Fibroblast of skin of left biceps (primary cell): ENCODE results near the gene OGDH.
"Not testable (repeated sequence)": the region's sequence is repeated elsewhere in the genome, so short reads cannot be mapped to it uniquely, and the experiment has no call there.

Experiments
- DNase-seq, 2 experiments: peaks; one replicate each; pipeline ENCODE4 v3.0.0-alpha.2; 2013; ENCODE audit warnings: low read depth in 2 of 2

Gene OGDH

DNA sequence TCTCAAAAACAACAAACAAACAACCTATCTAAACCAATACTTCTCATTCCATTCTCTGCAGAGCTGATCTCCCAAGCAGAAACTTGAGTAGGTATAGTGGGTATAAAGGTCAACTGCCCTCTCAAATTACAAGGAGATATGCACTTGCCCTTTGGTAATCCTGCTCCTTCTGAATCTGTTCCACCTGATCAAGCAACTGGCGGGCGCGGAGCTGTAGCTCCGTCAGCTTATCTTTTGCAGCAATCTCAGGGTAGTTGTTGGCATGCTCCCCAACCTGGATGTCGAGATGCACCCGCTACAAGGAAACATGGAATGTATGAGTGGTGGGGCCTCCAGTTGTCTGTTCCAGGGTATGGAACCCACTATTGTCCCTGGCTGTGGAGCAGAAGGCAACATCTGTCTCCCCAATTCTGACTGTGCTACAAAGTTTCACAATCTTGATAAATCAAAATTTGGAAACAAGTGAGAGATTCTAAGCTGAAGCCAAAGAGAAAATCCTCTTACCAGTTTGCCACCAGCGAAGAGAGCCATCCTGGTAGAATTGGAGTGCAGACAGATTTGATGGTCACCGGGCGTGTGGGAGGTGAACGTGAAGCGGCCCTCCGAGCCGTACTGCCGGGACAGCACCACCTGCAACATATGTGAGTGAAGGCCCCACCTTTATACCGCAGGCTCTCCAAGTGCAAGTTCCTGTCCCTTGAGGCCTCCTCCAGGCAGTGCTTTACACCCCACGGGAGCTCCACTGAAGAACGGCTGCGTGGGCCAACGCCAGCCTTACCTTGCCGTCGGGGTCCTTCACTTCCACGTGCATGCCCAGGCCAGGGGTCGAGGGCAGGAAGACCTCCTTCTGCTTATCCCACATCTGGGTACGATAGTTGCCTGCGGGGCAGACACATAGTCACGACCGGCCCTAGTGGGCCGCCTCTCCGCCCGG, 25.2 kb upstream of the OGDH start:
- no peak for DNase-seq

DNA sequence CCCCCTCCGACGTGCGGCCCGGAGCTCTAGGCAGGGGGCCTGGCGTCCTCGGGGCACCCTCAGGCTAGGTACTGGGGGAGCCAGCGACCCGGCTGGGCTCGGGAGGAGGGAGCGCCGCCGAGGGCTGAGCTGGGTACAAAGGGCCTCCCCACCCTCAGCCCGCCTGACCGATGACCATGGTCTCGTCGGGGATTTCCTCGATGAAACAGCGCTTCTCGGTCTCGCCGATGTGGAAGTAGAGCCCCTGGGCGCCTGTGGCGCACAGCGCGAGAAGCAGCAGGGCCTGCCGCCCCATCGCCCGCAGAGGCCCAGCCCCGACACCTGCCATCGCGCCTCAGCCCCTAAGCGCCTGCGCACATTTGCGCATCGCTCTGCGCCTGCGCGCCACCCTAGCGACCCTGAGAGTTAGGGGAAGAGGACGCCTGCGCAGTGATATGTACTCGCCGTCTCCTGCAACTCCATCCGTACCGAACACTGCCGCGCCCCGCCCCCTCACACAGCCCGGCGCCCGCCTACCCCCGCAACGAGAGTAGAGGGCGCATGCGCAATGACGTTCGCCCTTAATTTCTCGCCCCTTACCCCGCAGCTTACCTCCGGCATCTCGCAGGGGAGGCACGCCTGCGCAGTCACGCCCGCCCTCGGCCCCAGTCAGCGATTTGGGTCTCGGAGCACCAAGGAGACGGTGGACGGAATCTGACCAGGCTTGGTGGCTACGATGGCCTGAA, 24.4 kb upstream of the OGDH start, which contains the start of gene TMED4:
TMED4 (minus strand) TSS at position 353 of the 725 bp plus-strand sequence; CDS start at position 328, 25 bp downstream.
- peak; percentile 95 to 96 for DNase-seq

- no peak for DNase-seq
Measured at GRCh38 chr7:44583146-44583865, 23.1 kb upstream of the OGDH start.

- peak; percentile 32 to 35 for DNase-seq
Measured at GRCh38 chr7:44587843-44588711, 18.4 kb upstream of the OGDH start.

GRCh38 chr7:44590910-44591309, 15.5 kb upstream of the OGDH start:
- DNase-seq = no peak

GRCh38 chr7:44595934-44596635, 10.3 kb upstream of the OGDH start:
- peak in 1 of 2 experiments; percentile 13 for DNase-seq

DNA sequence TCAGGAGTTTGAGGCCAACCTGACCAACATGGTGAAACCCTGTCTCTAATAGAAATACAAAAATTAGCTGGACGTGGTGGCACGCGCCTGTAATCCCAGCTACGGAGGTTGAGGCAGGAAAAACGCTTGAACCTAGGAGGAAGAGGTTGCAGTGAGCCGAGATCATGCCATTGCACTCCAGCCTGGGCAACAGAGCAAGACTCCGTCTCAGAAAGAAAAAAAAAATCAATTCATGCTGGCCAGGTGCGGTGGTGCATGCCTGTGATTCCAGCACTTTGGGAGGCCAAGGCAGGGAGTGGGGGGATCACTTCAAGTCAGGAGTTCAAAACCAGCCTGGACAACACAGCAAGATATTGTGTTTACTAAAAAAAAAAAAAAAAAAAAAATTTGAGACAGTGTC, 9.2 kb upstream of the OGDH start:
- not testable (repeated sequence) for DNase-seq

DNA sequence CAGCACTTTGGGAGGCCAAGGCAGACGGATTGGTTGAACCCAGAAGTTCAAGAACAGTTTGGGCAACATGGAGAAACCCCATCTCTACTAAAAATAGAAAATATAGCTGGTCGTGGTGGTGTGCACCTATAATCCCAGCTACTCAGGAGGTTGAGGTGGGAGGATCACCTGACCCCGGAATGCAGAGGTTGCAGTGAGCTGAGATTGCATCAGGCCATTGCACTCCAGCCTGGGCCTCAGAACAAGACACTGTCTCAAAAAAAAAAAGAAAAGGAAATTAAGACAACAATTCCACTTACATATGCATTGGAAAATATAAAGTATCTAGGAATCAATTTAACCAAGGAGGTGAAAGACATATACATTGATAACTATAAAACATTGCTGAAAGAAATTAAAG, 7.2 kb upstream of the OGDH start:
- no peak for DNase-seq

GRCh38 chr7:44602576-44602910, 3.9 kb upstream of the OGDH start:
- no peak for DNase-seq

GRCh38 chr7:44603193-44603592, 3.2 kb upstream of the OGDH start:
- no peak for DNase-seq

DNA sequence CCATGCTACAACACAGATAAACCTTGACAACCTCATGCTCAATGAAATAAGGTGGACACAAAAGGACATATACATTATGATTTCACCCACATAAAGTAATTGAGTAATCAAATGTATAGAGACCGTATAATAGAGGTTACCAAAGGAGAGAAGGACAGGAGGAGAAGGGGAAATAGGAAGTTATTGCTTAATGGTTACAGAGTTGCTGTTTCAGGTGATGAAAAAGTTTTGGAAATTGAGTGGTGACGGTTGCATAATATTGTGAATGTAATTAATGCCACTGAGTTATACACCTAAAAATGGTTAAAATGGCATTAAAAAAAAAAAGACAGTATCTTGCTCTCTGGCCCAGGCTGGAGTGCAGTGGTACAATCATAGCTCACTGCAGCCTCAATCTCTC, 1.5 kb upstream of the OGDH start:
- no peak for DNase-seq

GRCh38 chr7:44607141-44608068, 978 bp downstream of the OGDH start:
- DNase-seq = no peak

- peak; percentile 75 to 80 for DNase-seq
Measured at GRCh38 chr7:44608916-44609648, 2.7 kb downstream of the OGDH start.

GRCh38 chr7:44609829-44610228, 3.4 kb downstream of the OGDH start:
- DNase-seq = no peak

- DNase-seq = no peak
Measured at GRCh38 chr7:44615149-44615611, 8.8 kb downstream of the OGDH start.

DNA sequence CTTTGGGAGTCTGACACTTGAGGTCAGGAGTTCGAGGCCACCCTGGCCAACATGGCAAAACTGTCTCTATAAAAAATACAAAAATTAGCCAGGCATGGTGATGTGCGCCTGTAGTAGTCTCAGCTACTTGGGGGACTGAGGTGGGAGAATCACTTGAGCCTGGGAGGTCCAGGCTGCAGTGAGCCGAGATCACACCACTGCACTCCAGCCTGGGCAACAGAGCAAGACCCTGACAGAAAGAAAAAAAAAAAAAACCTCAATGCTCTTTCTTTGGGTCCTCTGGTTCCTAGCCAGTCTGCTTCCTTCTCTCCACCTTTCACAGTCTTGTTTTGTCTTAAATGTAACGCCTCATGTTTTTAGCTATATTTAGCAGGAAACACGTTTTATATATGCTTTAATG, 9.4 kb downstream of the OGDH start:
- DNase-seq = no peak

GRCh38 chr7:44616545-44616944, 10.1 kb downstream of the OGDH start:
- DNase-seq = no peak

GRCh38 chr7:44617225-44617890, 10.9 kb downstream of the OGDH start:
- DNase-seq = no peak
